Measurements from ENCODE around the gene METTL6.

Gene METTL6

GRCh38 chr3:15443826-15444524 lies 16.6 kb upstream of the METTL6 start:
- peaks cover 6% of the 10 kb centered on the region for H3K36me3 ChIP-seq (ENCODE audit: control insufficient read depth, insufficient read depth, low read length)
- no peak overlapping the region for H3K9ac ChIP-seq (ENCODE audit: low read length)

GRCh38 chr3:15440891-15441290 lies 13.5 kb upstream of the METTL6 start:
- no peak overlapping the region for H3K4me3 ChIP-seq (ENCODE audit: low read length)
- no peaks in the 10 kb centered on the region for H3K4me1 ChIP-seq (ENCODE audit: control insufficient read depth, insufficient read depth, low read length)
- H3K36me3 ChIP-seq (ENCODE audit: control insufficient read depth, insufficient read depth, low read length): peaks cover 11% of the 10 kb centered on the region
- no peak overlapping the region for H3K9ac ChIP-seq (ENCODE audit: low read length)
- H3K9me3 ChIP-seq (ENCODE audit: control insufficient read depth, low read length): no peaks in the 10 kb centered on the region
- no peaks in the 10 kb centered on the region for H3K27me3 ChIP-seq (ENCODE audit: control insufficient read depth, insufficient read depth, low read length)

More at GRCh38 chr3:15443826-15444524, 16.6 kb upstream of the METTL6 start:
- no peaks in the 10 kb centered on the region for H3K4me1 ChIP-seq (ENCODE audit: control insufficient read depth, insufficient read depth, low read length)
- H3K9me3 ChIP-seq (ENCODE audit: control insufficient read depth, low read length): no peaks in the 10 kb centered on the region
- no peak overlapping the region for H3K4me3 ChIP-seq (ENCODE audit: low read length)
- no peaks in the 10 kb centered on the region for H3K27me3 ChIP-seq (ENCODE audit: control insufficient read depth, insufficient read depth, low read length)

- Histone ChIP-seq H3K9me3 (ENCODE audit: control insufficient read depth, low read length) (no peaks in the 10 kb centered on the region), H3K4me3 (ENCODE audit: low read length) (no peak overlapping the region), H3K36me3 (ENCODE audit: control insufficient read depth, insufficient read depth, low read length) (peaks cover 16% of the 10 kb centered on the region), H3K27me3 (ENCODE audit: control insufficient read depth, insufficient read depth, low read length) (no peaks in the 10 kb centered on the region), H3K4me1 (ENCODE audit: control insufficient read depth, insufficient read depth, low read length) (no peaks in the 10 kb centered on the region), H3K9ac (ENCODE audit: low read length) (no peak overlapping the region)
Observed at GRCh38 chr3:15439476-15439875, 12.1 kb upstream of the METTL6 start.

GRCh38 chr3:15438983-15439382 lies 11.6 kb upstream of the METTL6 start:
- peaks cover 21% of the 10 kb centered on the region for H3K36me3 ChIP-seq (ENCODE audit: control insufficient read depth, insufficient read depth, low read length)
- no peak overlapping the region for H3K4me3 ChIP-seq (ENCODE audit: low read length)
- H3K27me3 ChIP-seq (ENCODE audit: control insufficient read depth, insufficient read depth, low read length): no peaks in the 10 kb centered on the region
- no peaks in the 10 kb centered on the region for H3K4me1 ChIP-seq (ENCODE audit: control insufficient read depth, insufficient read depth, low read length)
- H3K9ac ChIP-seq (ENCODE audit: low read length): no peak overlapping the region
- H3K9me3 ChIP-seq (ENCODE audit: control insufficient read depth, low read length): no peaks in the 10 kb centered on the region

GRCh38 chr3:15436246-15436645 lies 8.9 kb upstream of the METTL6 start:
- H3K27me3 ChIP-seq (ENCODE audit: control insufficient read depth, insufficient read depth, low read length): no peaks in the 10 kb centered on the region
- no peaks in the 10 kb centered on the region for H3K9me3 ChIP-seq (ENCODE audit: control insufficient read depth, low read length)
- H3K4me3 ChIP-seq (ENCODE audit: low read length): no peak overlapping the region
- no peak overlapping the region for H3K9ac ChIP-seq (ENCODE audit: low read length)
- H3K36me3 ChIP-seq (ENCODE audit: control insufficient read depth, insufficient read depth, low read length): peaks cover 22% of the 10 kb centered on the region
- H3K4me1 ChIP-seq (ENCODE audit: control insufficient read depth, insufficient read depth, low read length): no peaks in the 10 kb centered on the region

- no peak overlapping the region for H3K9ac ChIP-seq (ENCODE audit: low read length)
- no peak overlapping the region for H3K4me3 ChIP-seq (ENCODE audit: low read length)
- H3K36me3 ChIP-seq (ENCODE audit: control insufficient read depth, insufficient read depth, low read length): peaks cover 21% of the 10 kb centered on the region
- no peaks in the 10 kb centered on the region for H3K9me3 ChIP-seq (ENCODE audit: control insufficient read depth, low read length)
- H3K27me3 ChIP-seq (ENCODE audit: control insufficient read depth, insufficient read depth, low read length): no peaks in the 10 kb centered on the region
- H3K4me1 ChIP-seq (ENCODE audit: control insufficient read depth, insufficient read depth, low read length): no peaks in the 10 kb centered on the region
Observed at GRCh38 chr3:15434756-15435155, 7.4 kb upstream of the METTL6 start.

- no peak overlapping the region for H3K4me3 ChIP-seq (ENCODE audit: low read length)
- peaks cover 3% of the 10 kb centered on the region for H3K4me1 ChIP-seq (ENCODE audit: control insufficient read depth, insufficient read depth, low read length)
- no peak overlapping the region for H3K9ac ChIP-seq (ENCODE audit: low read length)
- H3K27me3 ChIP-seq (ENCODE audit: control insufficient read depth, insufficient read depth, low read length): no peaks in the 10 kb centered on the region
- peaks cover 16% of the 10 kb centered on the region for H3K36me3 ChIP-seq (ENCODE audit: control insufficient read depth, insufficient read depth, low read length)
- H3K9me3 ChIP-seq (ENCODE audit: control insufficient read depth, low read length): no peaks in the 10 kb centered on the region
Observed at GRCh38 chr3:15433531-15433930, 6.2 kb upstream of the METTL6 start.

- Histone ChIP-seq H3K9ac (ENCODE audit: low read length) (no peak overlapping the region), H3K36me3 (ENCODE audit: control insufficient read depth, insufficient read depth, low read length) (peaks cover 11% of the 10 kb centered on the region), H3K4me1 (ENCODE audit: control insufficient read depth, insufficient read depth, low read length) (peaks cover 3% of the 10 kb centered on the region), H3K4me3 (ENCODE audit: low read length) (no peak overlapping the region), H3K9me3 (ENCODE audit: control insufficient read depth, low read length) (no peaks in the 10 kb centered on the region), H3K27me3 (ENCODE audit: control insufficient read depth, insufficient read depth, low read length) (no peaks in the 10 kb centered on the region)
Observed at GRCh38 chr3:15431256-15431837, 4.0 kb upstream of the METTL6 start.

GRCh38 chr3:15430624-15431023 lies 3.3 kb upstream of the METTL6 start:
- Histone ChIP-seq H3K4me3 (ENCODE audit: low read length) (no peak overlapping the region), H3K9me3 (ENCODE audit: control insufficient read depth, low read length) (no peaks in the 10 kb centered on the region), H3K4me1 (ENCODE audit: control insufficient read depth, insufficient read depth, low read length) (peaks cover 3% of the 10 kb centered on the region), H3K27me3 (ENCODE audit: control insufficient read depth, insufficient read depth, low read length) (no peaks in the 10 kb centered on the region), H3K9ac (ENCODE audit: low read length) (no peak overlapping the region), H3K36me3 (ENCODE audit: control insufficient read depth, insufficient read depth, low read length) (peaks cover 11% of the 10 kb centered on the region)

GRCh38 chr3:15429080-15429479 lies 1.7 kb upstream of the METTL6 start:
- H3K9ac ChIP-seq (ENCODE audit: low read length): no peak overlapping the region
- H3K27me3 ChIP-seq (ENCODE audit: control insufficient read depth, insufficient read depth, low read length): no peaks in the 10 kb centered on the region
- no peaks in the 10 kb centered on the region for H3K9me3 ChIP-seq (ENCODE audit: control insufficient read depth, low read length)
- H3K36me3 ChIP-seq (ENCODE audit: control insufficient read depth, insufficient read depth, low read length): peaks cover 2% of the 10 kb centered on the region
- H3K4me1 ChIP-seq (ENCODE audit: control insufficient read depth, insufficient read depth, low read length): peaks cover 3% of the 10 kb centered on the region
- H3K4me3 ChIP-seq (ENCODE audit: low read length): no peak overlapping the region

GRCh38 chr3:15428539-15428938 lies 1.2 kb upstream of the METTL6 start:
- Histone ChIP-seq H3K9ac (ENCODE audit: low read length) (peak overlapping the region; percentile 97), H3K36me3 (ENCODE audit: control insufficient read depth, insufficient read depth, low read length) (no peaks in the 10 kb centered on the region), H3K27me3 (ENCODE audit: control insufficient read depth, insufficient read depth, low read length) (no peaks in the 10 kb centered on the region), H3K4me1 (ENCODE audit: control insufficient read depth, insufficient read depth, low read length) (peaks cover 3% of the 10 kb centered on the region), H3K9me3 (ENCODE audit: control insufficient read depth, low read length) (no peaks in the 10 kb centered on the region), H3K4me3 (ENCODE audit: low read length) (peak overlapping the region; percentile 99)

GRCh38 chr3:15427981-15428380 lies 637 bp upstream of the METTL6 start:
- Histone ChIP-seq H3K36me3 (ENCODE audit: control insufficient read depth, insufficient read depth, low read length) (no peaks in the 10 kb centered on the region), H3K9ac (ENCODE audit: low read length) (peak overlapping the region; percentile 97), H3K4me3 (ENCODE audit: low read length) (peak overlapping the region; percentile 99), H3K9me3 (ENCODE audit: control insufficient read depth, low read length) (no peaks in the 10 kb centered on the region), H3K27me3 (ENCODE audit: control insufficient read depth, insufficient read depth, low read length) (no peaks in the 10 kb centered on the region), H3K4me1 (ENCODE audit: control insufficient read depth, insufficient read depth, low read length) (peaks cover 3% of the 10 kb centered on the region)

Measured in mucosa of stomach (tissue), 1 donor.